Measurements from ENCODE around the gene ASRGL1.
A peak's percentile ranks its signal among the peaks of the same experiment; 100 is the strongest.

The ASRGL1 gene

GRCh38 chr11:62419314-62419929 lies 82.2 kb downstream of the ASRGL1 start:
- no peak for DNase-seq

- DNase-seq = no peak
These were observed 82.7 kb downstream of the ASRGL1 start for GRCh38 chr11:62419943-62420342.

GRCh38 chr11:62420882-62421281 lies 83.6 kb downstream of the ASRGL1 start:
- DNase-seq = no peak

- DNase-seq = no peak
These were observed 84.7 kb downstream of the ASRGL1 start for GRCh38 chr11:62421996-62422395.

GRCh38 chr11:62423012-62423411 lies 85.8 kb downstream of the ASRGL1 start:
- DNase-seq = no peak

GRCh38 chr11:62427630-62428233 lies 90.5 kb downstream of the ASRGL1 start:
- DNase-seq = peak; percentile 73

GRCh38 chr11:62428871-62429560 lies 91.8 kb downstream of the ASRGL1 start:
- no peak for DNase-seq

- no peak for DNase-seq
These were observed 93.2 kb downstream of the ASRGL1 start for GRCh38 chr11:62430425-62430824.

GRCh38 chr11:62431171-62431901 lies 94.1 kb downstream of the ASRGL1 start:
- no peak for DNase-seq

GRCh38 chr11:62432695-62433094 lies 95.4 kb downstream of the ASRGL1 start:
- no peak for DNase-seq

GRCh38 chr11:62433141-62433903 lies 96.1 kb downstream of the ASRGL1 start:
- no peak for DNase-seq

GRCh38 chr11:62433904-62434276 lies 96.6 kb downstream of the ASRGL1 start:
- DNase-seq = no peak

GRCh38 chr11:62435846-62436660 lies 98.8 kb downstream of the ASRGL1 start:
- no peak for DNase-seq

- DNase-seq = no peak
These were observed 100.4 kb downstream of the ASRGL1 start for GRCh38 chr11:62437616-62438015.

- no peak for DNase-seq
These were observed 101.4 kb downstream of the ASRGL1 start for GRCh38 chr11:62438641-62439040.

- DNase-seq = no peak
These were observed 102.7 kb downstream of the ASRGL1 start for GRCh38 chr11:62439785-62440602.

Measured in SIG-M5 (cell line).